T-helper 2 cell treated with Interferon-gamma antibody and Interleukin-4, amounts not matched to agents 5 μg/mL and 100 μg/mL, for 36 hours (primary cell): Measurements from ENCODE around the gene PRDM15.

Source experiments
- DNase-seq: peaks from one replicate; pipeline ENCODE4 v3.0.0; 2021; ENCODE audit warnings: low spot score
- H3K27ac Mint-ChIP-seq: one replicate; pipeline ENCODE4 v1.8.0; 2021; ENCODE audit warnings: mild to moderate bottlenecking, mixed read lengths
- H3K27me3 Mint-ChIP-seq: one replicate; pipeline ENCODE4 v1.8.0; 2021; ENCODE audit warnings: low read depth, mixed read lengths
- H3K36me3 Mint-ChIP-seq: one replicate; pipeline ENCODE4 v1.8.0; 2021; ENCODE audit warnings: low read depth, mixed read lengths
- H3K4me1 Mint-ChIP-seq: one replicate; pipeline ENCODE4 v1.8.0; 2021; ENCODE audit warnings: low read depth, mixed read lengths
- H3K4me3 Mint-ChIP-seq: one replicate; pipeline ENCODE4 v1.8.0; 2022; ENCODE audit warnings: mild to moderate bottlenecking, moderate library complexity, mixed read lengths
- H3K9me3 Mint-ChIP-seq: one replicate; pipeline ENCODE4 v1.8.0; 2021; ENCODE audit warnings: mixed read lengths

PRDM15 gene

GRCh38 chr21:41753006-41753898 is 125.9 kb downstream of the PRDM15 start:
- no peaks in the 10 kb centered on the region for H3K4me1 Mint-ChIP-seq
- H3K9me3 Mint-ChIP-seq, result no peaks in the 10 kb centered on the region
- no peak overlapping the region for H3K27ac Mint-ChIP-seq
- no peak overlapping the region for H3K4me3 Mint-ChIP-seq
- DNase-seq, result no peak
- no peaks in the 10 kb centered on the region for H3K27me3 Mint-ChIP-seq
- no peaks in the 10 kb centered on the region for H3K36me3 Mint-ChIP-seq

- H3K4me1 Mint-ChIP-seq, result no peaks in the 10 kb centered on the region
Measured at GRCh38 chr21:41752231-41752681, 126.9 kb downstream of the PRDM15 start.

GRCh38 chr21:41751611-41752011 is 127.5 kb downstream of the PRDM15 start:
- no peaks in the 10 kb centered on the region for H3K9me3 Mint-ChIP-seq
- no peaks in the 10 kb centered on the region for H3K36me3 Mint-ChIP-seq
- no peaks in the 10 kb centered on the region for H3K27me3 Mint-ChIP-seq
- H3K27ac Mint-ChIP-seq, result no peak overlapping the region
- no peak for DNase-seq
- H3K4me1 Mint-ChIP-seq, result no peaks in the 10 kb centered on the region
- no peak overlapping the region for H3K4me3 Mint-ChIP-seq

More at GRCh38 chr21:41752231-41752681, 126.9 kb downstream of the PRDM15 start:
- H3K9me3 Mint-ChIP-seq, result no peaks in the 10 kb centered on the region
- H3K27me3 Mint-ChIP-seq, result no peaks in the 10 kb centered on the region
- no peak overlapping the region for H3K4me3 Mint-ChIP-seq
- H3K36me3 Mint-ChIP-seq, result no peaks in the 10 kb centered on the region
- H3K27ac Mint-ChIP-seq, result no peak overlapping the region
- DNase-seq, result no peak

- no peak overlapping the region for H3K27ac Mint-ChIP-seq
- no peaks in the 10 kb centered on the region for H3K27me3 Mint-ChIP-seq
- H3K36me3 Mint-ChIP-seq, result no peaks in the 10 kb centered on the region
- no peaks in the 10 kb centered on the region for H3K9me3 Mint-ChIP-seq
- no peak for DNase-seq
- no peaks in the 10 kb centered on the region for H3K4me1 Mint-ChIP-seq
- no peak overlapping the region for H3K4me3 Mint-ChIP-seq
Measured at GRCh38 chr21:41750532-41751151, 128.5 kb downstream of the PRDM15 start.

GRCh38 chr21:41750051-41750450 is 129.1 kb downstream of the PRDM15 start:
- no peaks in the 10 kb centered on the region for H3K27me3 Mint-ChIP-seq
- H3K9me3 Mint-ChIP-seq, result no peaks in the 10 kb centered on the region
- H3K36me3 Mint-ChIP-seq, result no peaks in the 10 kb centered on the region
- no peaks in the 10 kb centered on the region for H3K4me1 Mint-ChIP-seq
- no peak overlapping the region for H3K27ac Mint-ChIP-seq
- H3K4me3 Mint-ChIP-seq, result no peak overlapping the region
- no peak for DNase-seq

GRCh38 chr21:41749286-41749685 is 129.9 kb downstream of the PRDM15 start:
- Mint-ChIP-seq H3K36me3 (no peaks in the 10 kb centered on the region), H3K27me3 (no peaks in the 10 kb centered on the region), H3K9me3 (no peaks in the 10 kb centered on the region), H3K4me3 (no peak overlapping the region), H3K4me1 (no peaks in the 10 kb centered on the region), H3K27ac (no peak overlapping the region)
- DNase-seq, result no peak
